IPS-11a (cell line): Measurements from ENCODE around the gene ZNF282.
A peak's percentile ranks its signal among the peaks of the same experiment; 100 is the strongest.
"Not testable (repeated sequence)": the region's sequence is repeated elsewhere in the genome, so short reads cannot be mapped to it uniquely, and the experiment has no call there.

ENCODE experiments used
- H3K4me3 ChIP-seq: one replicate; pipeline ENCODE4 v1.5.1; 2013; ENCODE audit warnings: low read depth, low read length, control low read depth

The ZNF282 gene

GRCh38 chr7:149223176-149223575 lies 27.8 kb downstream of the ZNF282 start:
- no peak overlapping the region for H3K4me3 ChIP-seq

- H3K4me3 ChIP-seq: no peak overlapping the region
Measured at GRCh38 chr7:149223761-149224160, 28.4 kb downstream of the ZNF282 start.

- H3K4me3 ChIP-seq: no peak overlapping the region
Measured at GRCh38 chr7:149224352-149224751, 29.0 kb downstream of the ZNF282 start.

- no peak overlapping the region for H3K4me3 ChIP-seq
Measured at GRCh38 chr7:149225106-149225505, 29.8 kb downstream of the ZNF282 start.

GRCh38 chr7:149225656-149226055 lies 30.3 kb downstream of the ZNF282 start:
- no peak overlapping the region for H3K4me3 ChIP-seq

- not testable (repeated sequence) for H3K4me3 ChIP-seq
Measured at GRCh38 chr7:149226366-149226765, 31.0 kb downstream of the ZNF282 start.

- H3K4me3 ChIP-seq: no peak overlapping the region
Measured at GRCh38 chr7:149226840-149227494, 31.6 kb downstream of the ZNF282 start.

- no peak overlapping the region for H3K4me3 ChIP-seq
Measured at GRCh38 chr7:149228831-149229471, 33.6 kb downstream of the ZNF282 start.

GRCh38 chr7:149229526-149229925 lies 34.2 kb downstream of the ZNF282 start:
- H3K4me3 ChIP-seq: no peak overlapping the region

GRCh38 chr7:149232362-149232761 lies 37.0 kb downstream of the ZNF282 start:
- H3K4me3 ChIP-seq: no peak overlapping the region

- H3K4me3 ChIP-seq: not testable (repeated sequence)
Measured at GRCh38 chr7:149233655-149234204, 38.4 kb downstream of the ZNF282 start.

- H3K4me3 ChIP-seq: no peak overlapping the region
Measured at GRCh38 chr7:149237502-149237901, 42.2 kb downstream of the ZNF282 start.

- no peak overlapping the region for H3K4me3 ChIP-seq
Measured at GRCh38 chr7:149238051-149238450, 42.7 kb downstream of the ZNF282 start.

GRCh38 chr7:149239345-149240143 lies 44.2 kb downstream of the ZNF282 start, which contains the start of gene ZNF212:
Gene ZNF212, plus strand, starts transcription at chr7:149239651. Its CDS starts 128 bp downstream, at chr7:149239779.
- peak within 1 kb of the TSS; percentile 91 for H3K4me3 ChIP-seq

- H3K4me3 ChIP-seq: peak overlapping the region; percentile 28
Measured at GRCh38 chr7:149240637-149241036, 45.3 kb downstream of the ZNF282 start.

- H3K4me3 ChIP-seq: no peak overlapping the region
Measured at GRCh38 chr7:149241696-149242095, 46.4 kb downstream of the ZNF282 start.

- no peak overlapping the region for H3K4me3 ChIP-seq
Measured at GRCh38 chr7:149245244-149245643, 49.9 kb downstream of the ZNF282 start.

- no peak overlapping the region for H3K4me3 ChIP-seq
Measured at GRCh38 chr7:149245744-149246143, 50.4 kb downstream of the ZNF282 start.

GRCh38 chr7:149248777-149249176 lies 53.4 kb downstream of the ZNF282 start:
- no peak overlapping the region for H3K4me3 ChIP-seq

- not testable (repeated sequence) for H3K4me3 ChIP-seq
Measured at GRCh38 chr7:149250151-149250550, 54.8 kb downstream of the ZNF282 start.

GRCh38 chr7:149251518-149251917 lies 56.2 kb downstream of the ZNF282 start:
- H3K4me3 ChIP-seq: not testable (repeated sequence)
